Activated CD4-positive, CD25-positive, alpha-beta regulatory T cell treated with anti-CD3 and anti-CD28 coated beads, Interleukin-2, amount 50 U/mL, for 16 hours (primary cell): Measurements from ENCODE around the gene CYP27C1.
"Not testable (repeated sequence)": the region's sequence is repeated elsewhere in the genome, so short reads cannot be mapped to it uniquely, and the experiment has no call there.

Source experiments
- DNase-seq: peaks from one replicate; pipeline ENCODE4 v3.0.0-alpha.2; 2020; ENCODE audit warnings: low read depth, low spot score

CYP27C1 gene, protein sequence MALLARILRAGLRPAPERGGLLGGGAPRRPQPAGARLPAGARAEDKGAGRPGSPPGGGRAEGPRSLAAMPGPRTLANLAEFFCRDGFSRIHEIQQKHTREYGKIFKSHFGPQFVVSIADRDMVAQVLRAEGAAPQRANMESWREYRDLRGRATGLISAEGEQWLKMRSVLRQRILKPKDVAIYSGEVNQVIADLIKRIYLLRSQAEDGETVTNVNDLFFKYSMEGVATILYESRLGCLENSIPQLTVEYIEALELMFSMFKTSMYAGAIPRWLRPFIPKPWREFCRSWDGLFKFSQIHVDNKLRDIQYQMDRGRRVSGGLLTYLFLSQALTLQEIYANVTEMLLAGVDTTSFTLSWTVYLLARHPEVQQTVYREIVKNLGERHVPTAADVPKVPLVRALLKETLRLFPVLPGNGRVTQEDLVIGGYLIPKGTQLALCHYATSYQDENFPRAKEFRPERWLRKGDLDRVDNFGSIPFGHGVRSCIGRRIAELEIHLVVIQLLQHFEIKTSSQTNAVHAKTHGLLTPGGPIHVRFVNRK

DNA sequence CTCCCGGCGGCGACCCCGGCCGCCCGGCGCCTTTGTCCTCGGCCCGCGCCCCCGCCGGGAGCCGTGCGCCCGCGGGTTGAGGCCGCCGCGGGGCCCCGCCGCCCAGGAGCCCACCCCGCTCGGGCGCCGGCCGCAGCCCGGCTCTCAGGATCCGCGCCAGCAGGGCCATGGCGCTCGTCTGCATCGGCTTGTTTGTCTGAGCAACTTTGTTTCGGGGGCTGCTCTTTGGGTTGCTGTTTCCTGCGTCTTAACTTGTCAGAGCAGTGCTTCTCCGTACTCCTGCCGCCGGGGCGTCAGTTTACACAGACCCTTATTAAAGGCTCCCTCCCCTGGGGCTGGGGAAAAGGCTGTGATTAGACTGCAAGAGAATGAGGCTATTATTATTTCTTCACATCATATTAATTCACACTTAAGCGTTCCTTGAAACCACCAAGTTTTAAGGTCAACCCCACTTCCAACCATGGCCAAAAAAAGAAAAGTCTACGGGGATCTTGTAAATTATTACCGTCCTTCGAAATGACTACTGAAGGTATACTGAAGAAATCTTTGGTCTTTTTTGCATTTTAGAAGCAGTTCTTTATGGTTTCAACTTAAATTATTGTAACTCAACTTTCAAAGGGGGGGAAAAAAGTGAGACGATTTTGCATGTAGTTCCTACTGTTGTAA is at the start of gene CYP27C1:
TSS of gene CYP27C1 (minus strand) at position 198 of the 666 bp plus-strand sequence. CDS start at position 169, 29 bp downstream.
- no peak for DNase-seq

DNA sequence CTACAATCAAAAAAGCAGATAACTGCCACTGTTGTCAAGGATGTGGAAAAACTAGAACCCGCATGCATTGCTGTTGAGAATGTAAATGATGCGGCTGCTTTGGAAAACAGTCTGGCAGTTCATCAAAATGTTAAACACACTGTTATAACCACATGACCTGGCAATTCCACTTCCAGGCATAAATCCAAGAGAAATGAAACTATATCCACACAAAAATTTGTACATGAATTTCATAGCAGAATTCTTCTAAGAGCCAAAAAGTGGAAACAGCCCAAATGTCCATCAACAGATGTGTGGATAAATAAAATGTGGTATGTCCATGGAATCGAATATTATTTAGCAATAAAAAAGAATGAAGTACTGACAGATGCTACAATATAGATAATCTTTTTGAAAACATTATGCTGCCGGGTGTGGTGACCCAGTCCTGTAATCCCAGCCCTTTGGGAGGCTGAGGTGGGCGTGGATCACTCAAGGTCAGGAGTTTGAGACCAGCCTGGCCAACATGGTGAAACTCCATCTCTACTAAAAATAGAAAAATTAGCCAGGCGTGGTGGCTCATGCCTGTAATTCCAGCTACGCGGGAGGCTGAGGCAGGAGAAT is 41.8 kb upstream of the CYP27C1 start:
- DNase-seq: no peak

DNA sequence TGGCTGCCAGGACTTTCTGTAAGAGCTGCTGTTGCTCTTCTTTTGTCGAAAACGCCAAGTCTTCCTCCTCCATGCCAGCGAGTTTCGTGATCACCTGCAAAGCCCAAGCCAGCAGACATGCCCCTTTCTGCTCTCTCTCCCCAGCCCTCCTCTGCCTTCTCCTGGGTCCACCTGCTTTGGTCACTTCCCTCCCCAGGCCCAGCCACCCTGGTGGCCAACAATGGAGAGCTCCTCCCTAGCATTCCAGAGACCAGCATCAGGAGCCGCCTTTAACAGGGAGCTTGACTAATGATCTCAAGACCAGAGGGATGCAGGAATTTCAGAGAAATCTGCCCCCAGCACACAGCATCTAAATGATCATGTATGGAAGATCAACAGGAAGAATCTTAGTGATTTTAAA is 39.3 kb upstream of the CYP27C1 start:
- no peak for DNase-seq

DNA sequence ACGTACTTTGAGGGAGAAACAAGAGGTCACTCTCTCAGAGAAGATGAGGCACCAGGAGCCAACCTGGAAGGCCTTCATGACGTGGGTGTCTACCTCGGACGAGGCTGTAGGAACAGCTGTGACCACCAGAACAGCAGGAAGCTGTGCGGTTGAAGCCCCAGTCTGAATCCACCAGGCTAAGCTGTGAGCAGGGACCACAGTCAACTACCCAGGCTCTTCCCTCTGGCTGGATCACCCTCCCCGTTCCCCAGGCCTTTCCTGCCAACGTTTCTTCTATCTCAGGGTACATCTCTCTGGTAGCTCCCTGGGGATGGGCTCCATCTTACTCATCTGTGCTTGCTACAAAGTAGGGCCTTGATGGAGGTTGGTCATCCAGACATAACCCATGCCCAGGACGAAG is 36.8 kb upstream of the CYP27C1 start:
- DNase-seq: no peak

DNA sequence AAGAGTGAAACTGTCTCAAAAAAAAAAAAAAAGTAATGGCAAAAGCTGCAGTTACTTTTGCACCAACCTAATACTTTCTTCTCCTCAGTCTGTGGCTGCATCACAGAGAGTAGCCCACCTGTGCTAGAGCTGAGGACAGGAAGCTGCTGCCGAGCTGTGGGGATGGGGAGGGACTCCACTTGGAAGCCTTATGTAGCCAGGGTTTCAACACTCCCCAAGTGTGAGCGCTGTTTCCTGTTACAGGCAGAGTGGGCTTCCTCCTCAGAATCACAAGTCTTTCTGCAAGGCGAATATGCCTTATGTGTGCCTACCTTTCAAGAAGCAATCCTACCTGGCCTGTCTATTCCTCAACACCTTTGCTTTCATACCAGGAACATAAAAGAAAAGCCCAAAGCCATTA is 36.3 kb upstream of the CYP27C1 start:
- no peak for DNase-seq

DNA sequence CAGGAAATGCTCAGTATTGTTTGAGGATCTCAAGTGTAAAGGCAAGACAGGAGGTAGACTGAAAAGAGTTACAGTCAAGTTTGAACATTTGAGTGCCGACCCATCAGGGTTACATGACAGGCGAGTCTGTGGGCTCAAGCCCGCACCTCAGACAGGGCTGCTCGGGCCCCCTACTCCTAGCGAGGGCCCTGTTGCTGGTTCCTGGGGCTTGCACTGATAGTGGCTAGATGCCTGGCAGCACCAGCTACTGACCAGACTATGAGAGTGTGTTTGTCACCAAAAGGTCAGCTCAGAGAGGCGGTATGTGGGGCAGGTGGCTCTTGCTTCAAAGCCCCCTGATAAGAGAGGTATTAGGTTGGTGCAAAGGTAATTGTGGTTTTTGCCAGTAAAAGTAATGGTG is 35.6 kb upstream of the CYP27C1 start:
- DNase-seq: no peak

DNA sequence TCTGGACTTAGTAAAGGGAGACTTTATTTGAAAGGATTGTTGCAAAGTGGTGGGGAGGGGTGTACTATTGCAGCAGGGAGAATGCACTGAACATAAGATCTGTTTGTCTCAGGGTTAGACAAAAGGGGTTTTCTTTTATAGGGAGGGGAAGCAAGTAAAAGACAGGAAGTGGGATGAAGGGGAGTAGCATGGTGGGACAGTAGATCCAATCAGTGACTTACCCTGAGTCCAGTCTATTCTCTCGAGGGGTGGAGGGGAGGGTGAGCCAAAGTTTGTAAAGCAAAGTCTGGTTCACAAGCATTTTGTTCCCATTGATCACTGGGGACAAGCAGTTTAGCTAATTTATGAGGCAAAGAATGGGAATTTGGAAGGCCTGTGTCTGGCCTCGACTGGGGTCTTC is 35.0 kb upstream of the CYP27C1 start:
- no peak for DNase-seq

DNA sequence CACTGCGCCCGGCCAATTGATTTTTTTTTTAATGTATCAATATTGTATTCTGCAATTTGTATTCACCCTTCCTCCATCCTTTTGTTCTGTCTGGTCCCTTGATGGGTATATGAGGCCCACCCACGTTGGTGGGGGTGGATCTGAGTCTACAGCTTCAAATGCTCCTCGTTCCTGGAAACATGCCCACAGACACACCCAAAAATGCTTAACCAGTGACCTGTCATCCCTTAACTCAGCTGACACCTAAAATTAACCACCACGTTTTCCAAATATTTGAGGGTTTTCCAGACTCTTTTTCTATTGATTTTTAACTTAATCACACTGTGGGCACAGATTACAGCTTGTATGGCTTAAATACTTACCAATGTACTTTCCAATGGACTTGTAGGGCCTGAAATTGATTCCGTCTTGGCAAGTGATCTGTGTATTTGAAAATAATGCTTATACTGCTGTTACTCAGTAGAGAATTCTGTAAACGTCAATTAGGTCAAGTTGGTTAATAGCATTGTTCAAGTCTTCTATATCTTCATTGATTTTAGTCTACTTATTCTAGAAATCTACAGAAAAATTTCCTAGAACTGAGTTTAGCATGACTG is 34.4 kb upstream of the CYP27C1 start:
- DNase-seq: no peak

DNA sequence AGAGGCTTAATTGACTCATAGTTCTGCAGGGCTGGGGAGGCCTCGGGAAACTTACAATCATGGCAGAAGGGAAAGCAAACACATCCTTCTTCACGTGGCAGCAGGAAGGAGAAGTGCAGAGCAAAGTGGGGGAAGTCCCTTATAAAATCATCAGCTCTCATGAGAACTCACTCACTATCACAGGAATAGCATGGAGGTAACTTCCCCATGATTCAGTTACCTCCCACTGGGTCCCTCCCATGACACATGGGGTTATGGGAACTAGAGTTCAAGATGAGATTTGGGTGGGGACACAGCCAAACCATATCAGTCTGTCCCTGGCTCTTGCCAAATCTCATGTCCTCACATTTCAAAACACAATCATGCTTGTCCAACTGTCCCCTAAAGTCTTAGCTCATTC is 21.1 kb upstream of the CYP27C1 start:
- not testable (repeated sequence) for DNase-seq

DNA sequence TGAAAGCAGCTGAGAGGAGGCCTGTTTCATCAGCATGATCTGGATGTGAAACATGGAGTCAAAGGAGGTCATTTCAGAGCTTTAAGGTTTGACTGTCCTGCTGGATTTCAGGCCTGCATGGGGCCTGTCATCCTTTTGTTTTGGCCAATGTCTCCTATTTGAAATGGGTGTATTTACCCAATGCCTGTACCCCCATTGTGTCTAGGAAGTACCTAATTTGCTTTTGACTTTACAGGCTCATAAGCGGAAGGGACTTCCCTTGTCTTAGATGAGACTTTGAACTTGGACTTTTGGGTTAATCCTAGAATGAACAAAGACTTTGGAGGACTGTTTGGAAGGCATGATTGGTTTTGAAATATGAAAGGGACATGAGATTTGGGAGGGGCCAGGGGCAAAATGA is 19.3 kb upstream of the CYP27C1 start:
- DNase-seq: no peak

DNA sequence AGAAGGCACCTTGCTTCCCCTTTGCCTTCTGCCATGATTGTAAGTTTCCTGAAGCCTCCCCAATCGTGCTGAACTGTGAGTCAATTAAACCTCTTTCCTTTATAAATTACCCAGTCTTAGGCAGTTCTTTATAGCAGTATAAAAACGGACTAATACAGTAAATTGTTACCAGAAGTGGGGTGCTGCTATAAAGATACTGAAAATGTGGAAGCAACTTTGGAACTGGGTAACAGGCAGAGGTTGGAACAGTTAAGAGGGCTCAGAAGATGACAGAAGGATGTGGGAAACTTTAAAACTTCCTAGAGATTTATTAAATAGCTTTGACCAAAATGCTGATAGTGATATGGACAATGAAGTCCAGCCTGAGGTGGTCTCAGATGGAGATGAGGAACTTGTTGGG is 17.7 kb upstream of the CYP27C1 start:
- DNase-seq: not testable (repeated sequence)

DNA sequence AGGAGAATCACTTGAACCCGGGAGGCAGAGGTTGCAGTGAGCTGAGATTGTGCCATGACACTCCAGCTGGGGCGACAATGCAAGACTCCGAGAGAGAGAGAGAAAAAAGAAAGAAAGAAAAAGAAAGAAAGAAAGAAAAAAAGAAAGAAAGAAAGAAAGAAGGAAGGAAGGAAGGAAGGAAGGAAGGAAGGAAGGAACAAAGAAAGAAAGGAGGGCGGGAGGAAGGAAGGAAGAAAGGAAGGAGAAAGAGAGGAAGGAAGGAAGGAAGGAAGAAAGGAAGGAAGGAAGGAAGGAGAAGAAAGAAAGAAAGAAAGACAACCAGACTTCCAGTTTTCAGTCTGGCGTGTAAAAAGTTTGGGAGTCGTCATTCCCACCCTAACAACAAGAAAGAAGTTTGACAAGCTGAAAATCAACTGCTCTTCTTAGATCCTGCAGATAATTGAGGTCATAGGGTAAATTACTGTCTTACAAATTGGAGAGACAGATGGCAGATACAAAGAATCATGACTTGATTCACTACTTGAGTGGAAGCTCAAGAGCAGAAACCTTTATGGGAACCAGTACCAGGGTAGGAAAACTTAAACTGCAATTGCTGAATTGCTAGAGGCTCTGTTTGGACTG is 15.1 kb upstream of the CYP27C1 start:
- DNase-seq: no peak

DNA sequence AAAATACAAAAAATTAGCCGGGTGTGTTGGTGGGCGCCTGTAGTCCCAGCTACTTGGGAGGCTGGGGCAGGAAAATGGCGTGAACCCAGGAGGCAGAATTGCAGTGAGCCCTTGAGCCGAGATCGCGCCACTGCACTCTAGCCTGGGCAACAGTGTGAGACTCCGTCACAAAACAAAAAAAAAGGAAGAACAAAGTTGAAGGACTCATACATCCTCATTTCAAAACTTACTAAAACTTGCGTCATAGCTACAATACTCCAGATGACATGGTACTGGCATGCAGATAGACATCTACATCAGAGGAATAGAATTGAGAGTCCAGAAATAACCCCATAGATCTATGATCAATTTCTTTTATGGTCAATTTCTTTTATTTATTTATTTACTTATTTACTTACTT is 13.6 kb upstream of the CYP27C1 start:
- DNase-seq: no peak

DNA sequence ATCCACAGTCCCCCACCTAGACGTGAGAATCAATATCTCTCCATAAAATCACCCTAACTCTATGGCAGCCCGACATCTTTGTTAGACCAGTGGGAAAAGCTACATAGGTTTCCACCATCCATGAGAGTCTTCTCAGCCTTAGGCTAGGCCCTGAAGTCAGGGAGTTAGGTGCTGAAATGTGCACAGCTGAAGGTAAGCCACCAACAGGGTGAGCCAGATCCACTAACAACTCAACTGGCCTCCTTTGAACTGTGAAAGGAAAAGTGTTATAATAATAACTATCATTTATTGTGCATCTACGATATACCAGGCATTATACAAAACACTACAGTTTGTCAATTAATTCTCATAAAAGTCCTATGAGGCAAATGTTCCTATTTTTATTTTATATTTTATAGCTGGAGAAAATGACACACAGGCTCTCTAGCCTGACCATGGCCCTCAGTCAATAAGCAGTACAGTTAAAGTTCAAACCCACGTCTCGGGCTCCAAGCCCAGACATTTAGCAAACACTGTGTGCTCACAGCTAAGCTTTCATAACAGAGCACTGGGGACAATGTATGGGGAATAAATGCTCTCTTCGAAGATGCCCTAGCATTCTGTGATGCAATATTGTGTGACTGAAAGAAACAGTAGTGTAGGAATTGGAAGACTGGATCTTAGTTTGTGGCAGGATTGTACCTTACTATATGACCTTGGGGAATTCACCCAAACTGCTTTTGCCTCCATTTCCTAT is 11.2 kb upstream of the CYP27C1 start:
- DNase-seq: no peak

DNA sequence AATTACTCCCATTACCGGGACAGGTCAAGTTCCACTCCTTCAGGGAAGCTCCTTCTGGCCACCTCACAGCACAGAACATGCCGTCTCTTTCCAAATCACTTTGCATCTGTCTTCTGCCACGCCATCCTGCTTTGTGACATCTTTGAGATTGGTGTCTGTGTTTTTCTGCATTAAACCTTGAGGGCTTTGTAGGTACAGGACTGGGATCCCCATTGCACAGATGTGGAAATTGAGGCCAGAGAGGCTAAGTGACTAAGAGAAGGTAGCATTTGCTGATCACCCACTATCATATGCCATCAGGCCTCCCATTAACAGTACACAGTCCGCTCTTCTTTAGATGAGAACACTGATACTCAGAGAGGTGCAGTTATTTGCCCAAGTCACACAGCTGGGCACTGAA is 9.5 kb upstream of the CYP27C1 start:
- no peak for DNase-seq

DNA sequence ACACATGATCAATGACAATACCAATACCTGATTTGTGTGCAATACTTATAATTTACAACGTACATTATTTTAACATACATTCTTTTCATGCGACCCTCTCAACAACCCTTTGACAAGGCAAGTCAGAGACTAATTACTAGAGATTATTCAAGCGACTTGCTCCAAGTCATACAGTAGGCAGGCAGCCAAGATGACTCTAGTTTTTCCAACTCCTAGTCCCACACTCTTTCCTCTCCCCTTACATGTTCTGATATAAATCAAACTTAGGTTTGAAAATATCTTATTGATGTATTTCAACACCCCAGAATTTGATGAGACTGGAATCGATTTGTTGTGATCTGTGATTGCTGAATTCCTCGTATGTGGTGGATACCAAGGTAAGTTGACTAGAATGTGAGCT is 8.0 kb upstream of the CYP27C1 start:
- no peak for DNase-seq

DNA sequence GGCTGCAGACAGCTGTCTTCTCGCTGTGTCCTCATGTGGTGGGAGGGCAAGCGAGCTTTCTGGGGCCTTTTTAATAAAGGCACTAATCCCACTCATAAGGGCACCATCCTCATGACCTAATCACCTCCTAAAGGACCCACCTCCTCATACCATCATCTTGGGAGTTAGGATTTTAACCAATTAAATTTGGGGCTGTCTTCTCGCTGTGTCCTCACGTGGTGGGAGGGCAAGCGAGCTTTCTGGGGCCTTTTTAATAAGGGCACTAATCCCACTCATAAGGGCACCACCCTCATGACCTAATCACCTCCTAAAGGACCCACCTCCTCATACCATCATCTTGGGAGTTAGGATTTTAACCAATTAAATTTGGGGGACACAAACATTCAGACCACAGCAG is 7.2 kb upstream of the CYP27C1 start:
- DNase-seq: not testable (repeated sequence)

DNA sequence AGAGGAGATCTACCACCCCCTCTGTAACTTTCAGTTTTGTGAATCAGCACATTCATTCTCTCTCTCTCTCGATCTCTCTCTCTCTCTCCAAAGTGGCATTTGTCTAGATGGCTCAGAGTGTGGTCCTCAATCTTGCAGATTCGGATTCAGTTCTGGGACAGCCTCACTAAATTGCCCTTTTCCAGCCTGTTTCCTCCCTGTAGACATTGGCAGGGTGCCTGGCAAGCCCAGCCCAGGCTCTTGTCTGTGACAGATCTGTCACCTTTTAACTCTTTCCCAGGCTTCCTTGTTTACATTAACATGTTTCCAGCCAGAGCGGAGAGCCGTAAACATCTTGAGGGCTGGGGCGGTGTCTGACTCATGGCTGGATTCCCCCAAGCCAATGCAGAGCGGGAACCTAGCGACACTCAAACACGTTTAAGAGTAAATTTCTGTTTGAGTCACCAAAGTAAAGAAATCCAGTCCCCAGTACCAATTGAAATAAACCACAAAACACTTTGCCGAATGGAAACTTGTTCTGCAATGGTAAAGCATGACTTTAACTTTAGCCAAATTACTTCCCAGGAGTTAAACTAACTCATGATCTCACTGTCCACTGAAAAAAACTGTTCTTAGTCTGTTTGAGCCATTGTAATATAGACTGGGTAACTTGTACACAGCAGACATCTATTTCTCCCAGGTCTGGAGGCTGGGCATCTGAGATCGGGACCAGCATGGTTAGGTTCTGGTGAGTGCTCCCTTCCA is 6.6 kb upstream of the CYP27C1 start:
- no peak for DNase-seq

DNA sequence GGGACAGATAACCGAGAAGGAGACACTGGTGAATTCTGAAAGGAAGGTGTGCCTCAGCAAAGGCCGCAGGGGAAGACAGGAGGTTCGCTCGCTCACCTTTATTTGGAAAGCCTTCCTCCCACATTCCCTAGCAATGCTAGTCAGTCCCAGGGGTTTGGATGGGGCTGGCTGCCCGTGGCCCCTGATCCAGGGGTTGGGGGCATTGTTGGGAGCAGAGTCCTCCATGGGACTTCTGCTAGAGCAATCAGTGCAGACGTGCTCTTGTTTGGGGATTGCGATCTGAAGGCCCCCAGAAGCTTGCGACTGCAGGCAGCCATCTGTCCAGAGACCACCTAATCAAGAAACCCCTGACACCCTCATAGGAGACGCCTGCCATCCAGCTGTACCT is 6.0 kb upstream of the CYP27C1 start:
- no peak for DNase-seq

DNA sequence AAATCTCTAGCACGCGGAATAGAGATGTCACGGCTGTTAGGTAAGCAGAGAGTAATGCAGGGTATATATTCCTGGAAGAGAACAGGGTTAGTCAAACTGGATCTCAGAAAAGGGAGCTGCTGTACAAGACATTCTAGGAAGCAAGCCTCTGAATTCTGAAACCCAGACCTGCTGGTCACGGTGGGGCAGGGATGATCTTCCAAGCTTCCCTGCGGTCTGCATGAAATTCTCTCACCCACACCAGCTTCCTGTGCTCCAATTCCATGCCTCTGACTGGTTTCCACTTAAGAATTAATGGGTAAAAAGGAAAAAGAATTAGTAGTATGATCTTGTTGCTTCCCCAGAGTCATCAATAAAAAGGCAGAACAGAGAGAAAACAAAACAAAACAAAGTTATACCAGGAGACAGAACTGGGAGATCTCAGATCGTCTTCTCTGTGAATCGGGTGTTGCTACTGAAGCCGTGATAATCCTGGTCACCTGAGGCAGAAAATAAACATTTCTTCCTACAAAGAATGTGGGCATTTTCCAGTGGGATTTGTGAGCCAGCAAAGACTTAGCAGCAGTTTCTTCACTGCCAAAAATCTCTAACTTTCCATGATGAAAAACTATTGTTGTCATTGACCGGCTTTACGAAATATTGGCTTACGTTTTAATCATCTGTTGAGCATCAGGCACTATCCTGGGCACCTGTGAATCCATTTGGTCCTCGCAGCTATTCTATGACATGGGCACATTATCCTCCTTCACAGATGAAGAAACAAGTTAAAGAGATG is 5.3 kb upstream of the CYP27C1 start:
- no peak for DNase-seq
